HFFc6 (cell line): ENCODE measurements around the gene SYNE2. TPM values are rescaled to one million over a fixed set of nuclear protein-coding genes. Genes with fewer than 3 reads are reported as not detected.

Experiments used
- DNase-seq: peaks from one replicate; pipeline ENCODE4 v3.0.0-alpha.2; 2018
- H3K27ac Mint-ChIP-seq: 2 replicates; pipeline ENCODE4 v1.8.0; 2020; ENCODE audit warnings: mild to moderate bottlenecking, mixed read lengths
- H3K27me3 Mint-ChIP-seq: 2 replicates; pipeline ENCODE4 v1.8.0; 2021; ENCODE audit warnings: mild to moderate bottlenecking, moderate library complexity, mixed read lengths; ENCODE audit not compliant: insufficient read depth
- H3K36me3 Mint-ChIP-seq: 2 replicates; pipeline ENCODE4 v1.8.0; 2021; ENCODE audit warnings: low read depth, mixed read lengths
- H3K4me1 Mint-ChIP-seq: 2 replicates; pipeline ENCODE4 v1.8.0; 2020; ENCODE audit warnings: low read depth, mixed read lengths
- H3K4me3 Mint-ChIP-seq: 2 replicates; pipeline ENCODE4 v1.8.0; 2020; ENCODE audit warnings: mild to moderate bottlenecking, moderate library complexity, mixed read lengths
- H3K9me3 Mint-ChIP-seq: 2 replicates; pipeline ENCODE4 v1.8.0; 2020; ENCODE audit warnings: mild to moderate bottlenecking, mixed read lengths
- total RNA-seq, 6 experiments: library from RNA; stranded (reverse); fragmentation: NEBNext Ultra II Directional; extraction: Animal tissue kit (Norgen Biotek cat#: 25700); gene quantifications; 2 replicates in 1 of 6; 3 replicates in 5 of 6; pipeline ENCODE4 v1.2.3, GENCODE V29; 2021
- TF ChIP-seq, protein P1 (sequence below): fragments of 200-600 bp; sonication (generic); IDR thresholded peaks from 2 replicates; pipeline ENCODE4 v1.5.0; 2021; ENCODE audit warnings: antibody characterized with exemption, mild to moderate bottlenecking

SYNE2 gene
- total RNA-seq, 6 experiments from 2014 or later: 2.9 to 6.6 (median 6.2) TPM

DNA sequence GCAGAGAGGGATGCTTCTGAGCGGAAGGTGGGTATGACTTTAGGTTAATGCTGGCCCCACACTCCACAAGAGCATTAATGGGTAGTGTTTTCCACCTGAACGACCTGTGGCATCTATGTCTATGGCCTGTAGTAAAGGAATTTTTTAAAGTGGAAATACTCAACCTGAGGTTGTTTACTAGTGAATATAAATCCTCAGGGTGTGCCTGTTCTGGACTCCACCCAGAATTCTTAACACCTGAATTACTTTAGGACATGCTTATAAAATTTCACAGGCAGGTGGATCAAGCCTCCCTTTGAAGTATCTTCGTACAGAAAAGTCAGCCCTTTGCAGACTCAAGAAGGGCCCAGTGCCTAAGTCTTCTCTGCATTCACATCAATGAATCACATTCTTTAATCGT is 245.3 kb downstream of the SYNE2 start:
- TF ChIP-seq, protein P1, sequence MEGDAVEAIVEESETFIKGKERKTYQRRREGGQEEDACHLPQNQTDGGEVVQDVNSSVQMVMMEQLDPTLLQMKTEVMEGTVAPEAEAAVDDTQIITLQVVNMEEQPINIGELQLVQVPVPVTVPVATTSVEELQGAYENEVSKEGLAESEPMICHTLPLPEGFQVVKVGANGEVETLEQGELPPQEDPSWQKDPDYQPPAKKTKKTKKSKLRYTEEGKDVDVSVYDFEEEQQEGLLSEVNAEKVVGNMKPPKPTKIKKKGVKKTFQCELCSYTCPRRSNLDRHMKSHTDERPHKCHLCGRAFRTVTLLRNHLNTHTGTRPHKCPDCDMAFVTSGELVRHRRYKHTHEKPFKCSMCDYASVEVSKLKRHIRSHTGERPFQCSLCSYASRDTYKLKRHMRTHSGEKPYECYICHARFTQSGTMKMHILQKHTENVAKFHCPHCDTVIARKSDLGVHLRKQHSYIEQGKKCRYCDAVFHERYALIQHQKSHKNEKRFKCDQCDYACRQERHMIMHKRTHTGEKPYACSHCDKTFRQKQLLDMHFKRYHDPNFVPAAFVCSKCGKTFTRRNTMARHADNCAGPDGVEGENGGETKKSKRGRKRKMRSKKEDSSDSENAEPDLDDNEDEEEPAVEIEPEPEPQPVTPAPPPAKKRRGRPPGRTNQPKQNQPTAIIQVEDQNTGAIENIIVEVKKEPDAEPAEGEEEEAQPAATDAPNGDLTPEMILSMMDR: no peak
- Mint-ChIP-seq H3K9me3 (no peaks in the 10 kb centered on the region), H3K27me3 (no peaks in the 10 kb centered on the region), H3K27ac (no peak overlapping the region), H3K36me3 (no peaks in the 10 kb centered on the region), H3K4me3 (no peak overlapping the region), H3K4me1 (peaks cover 11% of the 10 kb centered on the region)
- no peak for DNase-seq

DNA sequence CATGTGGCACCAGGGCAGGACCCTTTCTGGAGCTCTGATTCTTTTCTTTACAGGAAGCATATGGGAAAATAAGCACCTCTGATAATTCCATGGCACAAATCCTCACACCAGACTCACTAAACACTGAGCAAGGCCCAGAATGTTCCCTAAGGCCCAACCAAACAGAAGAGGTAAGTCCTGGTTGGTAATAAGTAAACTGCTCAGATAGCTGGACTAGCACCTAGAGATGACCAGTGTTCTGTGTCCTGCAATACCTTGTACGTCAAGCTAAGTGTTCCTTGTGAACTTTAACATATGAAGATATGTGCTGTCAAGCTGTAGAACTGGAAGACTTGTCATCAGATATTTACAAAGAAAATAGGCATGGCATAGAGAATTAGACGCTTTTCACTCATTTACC is 254.6 kb downstream of the SYNE2 start:
- H3K4me1 Mint-ChIP-seq: peaks cover 15% of the 10 kb centered on the region
- no peaks in the 10 kb centered on the region for H3K36me3 Mint-ChIP-seq
- DNase-seq: no peak
- no peaks in the 10 kb centered on the region for H3K9me3 Mint-ChIP-seq
- no peak overlapping the region for H3K27ac Mint-ChIP-seq
- TF ChIP-seq, protein P1: no peak
- no peak overlapping the region for H3K4me3 Mint-ChIP-seq
- H3K27me3 Mint-ChIP-seq: no peaks in the 10 kb centered on the region

DNA sequence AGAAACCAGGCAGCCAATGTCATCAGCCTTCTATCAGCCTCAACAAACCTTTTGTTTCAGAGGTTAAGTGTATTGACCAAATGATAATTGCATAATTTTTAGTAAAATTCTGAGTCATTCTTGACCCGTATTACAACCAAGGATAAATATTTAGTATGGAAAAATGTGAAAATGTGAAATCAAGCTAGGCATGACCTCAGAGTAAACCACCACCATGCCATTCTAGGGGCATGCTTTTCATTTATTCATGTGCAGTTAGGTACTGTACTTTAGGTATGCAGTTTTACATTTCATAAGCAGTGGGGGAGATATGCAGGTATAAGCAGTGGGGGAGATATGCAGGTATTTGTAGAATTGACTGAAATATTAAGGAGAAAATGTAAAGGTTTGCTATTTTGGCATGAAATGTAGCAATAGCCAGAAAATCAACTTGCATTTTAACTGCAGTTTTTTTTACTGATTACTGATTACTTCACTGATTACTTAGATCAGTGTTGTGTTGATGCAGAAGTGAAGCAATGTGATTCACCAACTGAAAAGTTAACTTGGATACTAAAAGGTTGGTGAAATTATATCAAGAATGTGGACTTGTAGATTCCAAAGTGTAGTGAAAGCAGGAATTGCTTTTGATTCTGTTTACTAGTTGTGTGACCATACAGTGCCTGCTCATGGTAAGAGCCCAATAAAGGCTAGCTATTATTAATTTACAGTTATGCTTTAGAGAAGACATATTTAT is 257.2 kb downstream of the SYNE2 start:
- H3K4me3 Mint-ChIP-seq: no peak overlapping the region
- no peak overlapping the region for H3K27ac Mint-ChIP-seq
- H3K9me3 Mint-ChIP-seq: no peaks in the 10 kb centered on the region
- H3K27me3 Mint-ChIP-seq: no peaks in the 10 kb centered on the region
- TF ChIP-seq, protein P1: no peak
- H3K36me3 Mint-ChIP-seq: no peaks in the 10 kb centered on the region
- peaks cover 15% of the 10 kb centered on the region for H3K4me1 Mint-ChIP-seq
- DNase-seq: no peak

DNA sequence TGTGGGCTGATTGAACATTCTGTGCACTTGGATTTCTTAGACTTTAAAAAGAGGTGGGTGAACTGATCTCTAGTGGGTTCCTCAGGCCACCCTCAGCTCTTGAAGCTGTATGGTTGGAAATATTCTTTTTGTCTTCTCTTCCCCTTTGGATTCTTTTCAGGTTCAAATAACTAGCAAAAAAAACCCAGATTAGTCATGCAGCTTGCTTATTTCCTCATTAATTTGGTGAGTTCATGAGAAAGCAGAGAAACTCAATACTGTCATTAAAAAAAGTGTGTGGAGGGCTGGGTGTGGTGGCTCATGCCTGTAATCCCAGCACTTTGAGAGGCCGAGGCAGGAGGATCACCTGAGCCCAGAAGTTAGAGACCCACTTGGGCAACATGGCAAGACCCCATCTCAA is 258.0 kb downstream of the SYNE2 start:
- TF ChIP-seq, protein P1: no peak
- Mint-ChIP-seq H3K9me3 (no peaks in the 10 kb centered on the region), H3K4me3 (no peak overlapping the region), H3K36me3 (no peaks in the 10 kb centered on the region), H3K4me1 (peaks cover 15% of the 10 kb centered on the region), H3K27me3 (no peaks in the 10 kb centered on the region), H3K27ac (no peak overlapping the region)
- DNase-seq: no peak

DNA sequence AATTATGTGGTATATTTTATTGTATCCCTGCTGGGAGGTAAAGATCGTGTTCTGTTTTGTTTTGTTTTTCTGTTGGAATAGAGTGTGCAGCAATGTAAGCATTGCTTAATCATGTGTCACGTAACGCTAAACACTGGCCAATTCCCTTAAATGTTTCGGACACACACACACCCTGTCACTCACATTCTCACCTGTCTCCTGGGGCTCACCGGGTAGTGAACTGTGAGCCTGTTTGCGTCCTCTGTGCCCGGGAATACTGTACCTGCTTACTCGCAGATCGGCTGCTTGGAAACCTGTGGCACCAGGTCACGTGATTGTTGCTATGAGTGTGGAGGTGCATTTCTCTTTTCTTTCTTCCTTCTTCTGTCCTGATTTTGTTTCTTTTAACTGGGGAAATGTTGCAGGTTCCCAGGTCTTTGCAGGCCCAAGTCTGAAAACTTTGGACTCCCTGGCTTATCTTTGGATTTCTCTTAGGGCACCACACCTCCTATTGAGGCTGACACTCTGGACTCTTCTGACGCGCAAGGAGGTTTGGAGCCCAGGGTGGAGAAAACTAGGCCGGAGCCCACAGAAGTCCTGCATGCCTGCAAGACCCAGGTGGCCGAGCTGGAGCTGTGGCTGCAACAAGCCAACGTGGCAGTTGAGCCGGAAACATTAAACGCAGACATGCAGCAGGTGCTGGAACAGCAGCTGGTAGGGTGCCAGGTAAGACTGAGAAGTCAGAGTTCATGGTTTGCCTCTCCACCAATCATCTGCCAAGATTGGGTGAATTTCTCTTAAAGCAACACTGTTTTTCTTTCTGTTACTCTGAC is 260.3 kb downstream of the SYNE2 start:
- Mint-ChIP-seq H3K27ac (no peak overlapping the region), H3K4me3 (no peak overlapping the region)

More for the DNA sequence above, 260.3 kb downstream of the SYNE2 start:
- H3K9me3 Mint-ChIP-seq: no peaks in the 10 kb centered on the region
- no peaks in the 10 kb centered on the region for H3K27me3 Mint-ChIP-seq
- DNase-seq: no peak
- H3K36me3 Mint-ChIP-seq: no peaks in the 10 kb centered on the region
- H3K4me1 Mint-ChIP-seq: peaks cover 23% of the 10 kb centered on the region
- TF ChIP-seq, protein P1: no peak
